EH (cell line): Measurements from ENCODE around the gene GPR132.
A peak's percentile ranks its signal among the peaks of the same experiment; 100 is the strongest.

Experiments used
- DNase-seq: peaks from one replicate; pipeline ENCODE4 v3.0.0-alpha.2; 2015; ENCODE audit warnings: low read depth

GPR132 gene

GRCh38 chr14:105061428-105062047 is 3.7 kb downstream of the GPR132 start:
- DNase-seq = no peak

GRCh38 chr14:105060751-105061427 is 4.3 kb downstream of the GPR132 start:
- DNase-seq = no peak

- no peak for DNase-seq
Measured at GRCh38 chr14:105059925-105060565, 5.2 kb downstream of the GPR132 start.

- DNase-seq = peak; percentile 21
Measured at GRCh38 chr14:105059035-105059924, 6.0 kb downstream of the GPR132 start.

- no peak for DNase-seq
Measured at GRCh38 chr14:105058521-105059034, 6.7 kb downstream of the GPR132 start.

GRCh38 chr14:105056303-105056831 is 8.9 kb downstream of the GPR132 start:
- no peak for DNase-seq

- no peak for DNase-seq
Measured at GRCh38 chr14:105055736-105056302, 9.4 kb downstream of the GPR132 start.

GRCh38 chr14:105055334-105055733 is 9.9 kb downstream of the GPR132 start:
- no peak for DNase-seq

- no peak for DNase-seq
Measured at GRCh38 chr14:105053996-105054395, 11.2 kb downstream of the GPR132 start.

GRCh38 chr14:105053421-105053820 is 11.8 kb downstream of the GPR132 start:
- no peak for DNase-seq

GRCh38 chr14:105052110-105052458 is 13.1 kb downstream of the GPR132 start:
- DNase-seq = no peak

GRCh38 chr14:105051182-105052109 is 13.8 kb downstream of the GPR132 start:
- no peak for DNase-seq

- peak; percentile 72 for DNase-seq
Measured at GRCh38 chr14:105050551-105050897, 14.7 kb downstream of the GPR132 start.

- DNase-seq = no peak
Measured at GRCh38 chr14:105049753-105050550, 15.3 kb downstream of the GPR132 start.

- DNase-seq = no peak
Measured at GRCh38 chr14:105047283-105048016, 17.8 kb downstream of the GPR132 start.

- no peak for DNase-seq
Measured at GRCh38 chr14:105046891-105047282, 18.3 kb downstream of the GPR132 start.

- DNase-seq = peak; percentile 81
Measured at GRCh38 chr14:105045710-105046326, 19.4 kb downstream of the GPR132 start.

GRCh38 chr14:105043641-105044040 is 21.6 kb downstream of the GPR132 start:
- no peak for DNase-seq

GRCh38 chr14:105042813-105043212 is 22.4 kb downstream of the GPR132 start:
- DNase-seq = no peak
